H1 (cell line): ENCODE measurements around the gene SNX3.

Experiments used
- CEBPB ChIP-seq: IDR thresholded peaks from 2 replicates; pipeline ENCODE4 v1.6.1; 2012; ENCODE audit warnings: low read depth, low read length
- RAD21 ChIP-seq, 2 experiments: IDR thresholded peaks in 1 of 2; conservative IDR thresholded peaks in 1 of 2; 2 replicates each; pipeline ENCODE4 v1.6.1; 2011; ENCODE audit warnings: low read depth in 2 of 2, low read length in 2 of 2, improper control_type of control experiment in 1 of 2, inconsistent platforms in 1 of 2, mild to moderate bottlenecking in 1 of 2, moderate library complexity in 1 of 2
- SUZ12 ChIP-seq: fragments of 200-600 bp; sonication (generic); IDR thresholded peaks from 2 replicates; pipeline ENCODE4 v1.6.1; 2012; ENCODE audit warnings: mild to moderate bottlenecking, inconsistent platforms, low read length, moderate library complexity, mixed read lengths
- YY1 ChIP-seq: IDR thresholded peaks from 2 replicates; pipeline ENCODE4 v1.6.1; 2011; ENCODE audit warnings: low read depth, mild to moderate bottlenecking, low read length
- TF ChIP-seq, protein P1 (sequence below), 3 experiments: IDR thresholded peaks; 1 replicate in 2 of 3; 2 replicates in 1 of 3; pipeline versions ENCODE4 v1.5.1 to v1.6.1; 2011; ENCODE audit warnings: low read length in 3 of 3, mild to moderate bottlenecking in 3 of 3, inconsistent platforms in 2 of 3, low read depth in 1 of 3, moderate library complexity in 1 of 3; ENCODE audit not compliant: insufficient read depth in 1 of 3; ENCODE audit errors: control extremely low read depth in 1 of 3

DNA sequence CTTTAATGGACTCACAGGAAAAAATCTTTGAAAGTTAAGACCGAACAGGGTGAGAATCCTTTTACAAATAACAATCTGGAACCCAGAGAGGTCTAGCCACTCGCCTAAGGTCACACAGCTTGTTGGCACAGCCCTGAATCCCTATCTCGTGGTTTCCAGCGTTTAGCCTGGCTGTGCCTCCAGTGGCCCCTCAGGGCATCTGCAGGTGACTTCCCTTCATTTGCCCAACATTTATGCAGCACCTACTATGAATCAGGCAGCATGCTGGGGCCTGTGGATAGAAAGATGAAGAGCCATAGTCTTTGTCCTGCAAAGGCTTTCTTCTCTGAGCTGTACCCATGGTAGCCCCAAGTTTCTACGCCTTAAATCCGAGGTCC, 97.6 kb downstream of the SNX3 start:
- TF ChIP-seq YY1, result no peak
- TF ChIP-seq CEBPB, result no peak
- peak; percentile 34 to 46; a peak in 3 of 4 replicates for TF ChIP-seq RAD21 (IDR thresholded peaks at IDR 0.05 in 1 of 2, conservative IDR thresholded peaks at IDR 0.05 in 1 of 2; ENCODE audit: low read depth in 2 of 2, low read length in 2 of 2)
- TF ChIP-seq, protein P1, sequence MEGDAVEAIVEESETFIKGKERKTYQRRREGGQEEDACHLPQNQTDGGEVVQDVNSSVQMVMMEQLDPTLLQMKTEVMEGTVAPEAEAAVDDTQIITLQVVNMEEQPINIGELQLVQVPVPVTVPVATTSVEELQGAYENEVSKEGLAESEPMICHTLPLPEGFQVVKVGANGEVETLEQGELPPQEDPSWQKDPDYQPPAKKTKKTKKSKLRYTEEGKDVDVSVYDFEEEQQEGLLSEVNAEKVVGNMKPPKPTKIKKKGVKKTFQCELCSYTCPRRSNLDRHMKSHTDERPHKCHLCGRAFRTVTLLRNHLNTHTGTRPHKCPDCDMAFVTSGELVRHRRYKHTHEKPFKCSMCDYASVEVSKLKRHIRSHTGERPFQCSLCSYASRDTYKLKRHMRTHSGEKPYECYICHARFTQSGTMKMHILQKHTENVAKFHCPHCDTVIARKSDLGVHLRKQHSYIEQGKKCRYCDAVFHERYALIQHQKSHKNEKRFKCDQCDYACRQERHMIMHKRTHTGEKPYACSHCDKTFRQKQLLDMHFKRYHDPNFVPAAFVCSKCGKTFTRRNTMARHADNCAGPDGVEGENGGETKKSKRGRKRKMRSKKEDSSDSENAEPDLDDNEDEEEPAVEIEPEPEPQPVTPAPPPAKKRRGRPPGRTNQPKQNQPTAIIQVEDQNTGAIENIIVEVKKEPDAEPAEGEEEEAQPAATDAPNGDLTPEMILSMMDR (IDR thresholded peaks at IDR 0.05; ENCODE audit: control extremely low read depth in 1 of 3, insufficient read depth in 1 of 3, low read depth in 1 of 3, low read length in 3 of 3), result peak in 2 of 3 experiments; percentile 32 to 68; a peak in 3 of 4 replicates
- TF ChIP-seq SUZ12, result no peak
